Hippocampal formation (tissue), 2 donors: ENCODE results near the gene CHMP3.
"Not testable (repeated sequence)": the region's sequence is repeated elsewhere in the genome, so short reads cannot be mapped to it uniquely, and the experiment has no call there.

Source experiments
- DNase-seq, 2 donors: peaks; one replicate each; lab custom pipeline; 2025; lab: John Stamatoyannopoulos, UW

CHMP3 gene

DNA sequence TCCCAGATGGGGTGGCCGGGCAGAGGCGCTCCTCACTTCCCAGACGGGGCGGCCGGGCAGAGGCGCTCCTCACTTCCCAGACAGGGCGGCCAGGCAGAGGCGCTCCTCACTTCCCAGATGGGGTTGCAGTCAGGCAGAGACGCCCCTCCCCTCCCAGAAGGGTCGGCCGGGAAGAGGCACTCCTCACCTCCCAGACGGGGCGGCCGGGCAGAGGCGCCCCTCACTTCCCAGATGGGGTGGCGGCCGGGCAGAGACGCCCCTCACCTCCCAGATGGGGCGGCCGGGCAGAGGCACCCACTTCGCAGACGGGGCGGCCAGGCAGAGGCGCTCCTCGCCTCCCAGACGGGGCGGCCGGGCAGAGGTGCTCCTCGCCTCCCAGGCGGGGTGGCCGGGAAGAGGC, 13.8 kb downstream of the CHMP3 start:
- DNase-seq: not testable (repeated sequence)

DNA sequence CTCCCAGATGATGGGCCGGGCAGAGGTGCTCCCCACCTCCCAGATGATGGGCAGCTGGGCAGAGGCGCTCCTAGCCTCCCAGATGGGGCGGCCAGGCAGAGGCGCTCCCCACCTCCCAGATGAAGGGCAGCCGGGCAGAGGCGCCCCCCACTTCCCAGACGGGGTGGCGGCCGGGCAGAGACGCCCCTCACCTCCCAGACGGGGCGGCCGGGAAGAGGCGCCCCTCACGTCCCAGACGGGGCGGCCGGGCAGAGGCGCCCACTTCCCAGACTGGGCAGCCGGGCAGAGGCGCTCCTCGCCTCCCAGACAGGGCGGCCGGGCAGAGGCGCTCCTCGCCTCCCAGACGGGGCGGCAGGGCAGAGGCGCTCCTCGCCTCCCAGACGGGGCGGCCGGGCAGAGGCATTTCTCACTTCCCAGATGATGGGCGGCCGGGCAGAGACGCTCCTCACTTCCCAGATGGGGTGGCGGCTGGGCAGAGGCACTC, 14.3 kb downstream of the CHMP3 start:
- DNase-seq: not testable (repeated sequence)

DNA sequence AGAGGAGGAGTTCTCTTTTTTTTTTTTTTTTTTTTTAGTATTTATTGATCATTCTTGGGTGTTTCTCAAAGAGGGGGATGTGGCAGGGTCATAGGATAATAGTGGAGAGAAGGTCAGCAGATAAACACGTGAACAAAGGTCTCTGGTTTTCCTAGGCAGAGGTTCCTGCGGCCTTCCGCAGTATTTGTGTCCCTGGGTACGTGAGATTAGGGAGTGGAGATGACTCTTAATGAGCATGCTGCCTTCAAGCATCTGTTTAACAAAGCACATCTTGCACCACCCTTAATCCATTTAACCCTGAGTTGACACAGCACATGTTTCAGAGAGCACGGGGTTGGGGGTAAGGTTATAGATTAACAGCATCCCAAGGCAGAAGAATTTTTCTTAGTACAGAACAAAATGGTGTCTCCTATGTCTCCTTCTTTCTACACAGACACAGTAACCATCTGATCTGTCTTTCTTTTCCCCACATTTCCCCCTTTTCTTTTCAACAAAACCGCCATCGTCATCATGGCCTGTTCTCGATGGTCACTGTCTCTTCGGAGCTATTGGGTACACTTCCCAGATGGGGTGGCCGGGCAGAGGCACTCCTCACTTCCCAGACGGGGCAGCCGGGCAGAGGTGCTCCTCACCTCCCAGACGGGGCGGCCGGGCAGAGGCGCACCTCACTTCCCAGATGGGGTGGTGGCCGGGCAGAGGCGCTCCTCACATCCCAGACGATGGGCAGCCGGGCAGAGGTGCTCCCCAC, 14.9 kb downstream of the CHMP3 start:
- DNase-seq: not testable (repeated sequence)

DNA sequence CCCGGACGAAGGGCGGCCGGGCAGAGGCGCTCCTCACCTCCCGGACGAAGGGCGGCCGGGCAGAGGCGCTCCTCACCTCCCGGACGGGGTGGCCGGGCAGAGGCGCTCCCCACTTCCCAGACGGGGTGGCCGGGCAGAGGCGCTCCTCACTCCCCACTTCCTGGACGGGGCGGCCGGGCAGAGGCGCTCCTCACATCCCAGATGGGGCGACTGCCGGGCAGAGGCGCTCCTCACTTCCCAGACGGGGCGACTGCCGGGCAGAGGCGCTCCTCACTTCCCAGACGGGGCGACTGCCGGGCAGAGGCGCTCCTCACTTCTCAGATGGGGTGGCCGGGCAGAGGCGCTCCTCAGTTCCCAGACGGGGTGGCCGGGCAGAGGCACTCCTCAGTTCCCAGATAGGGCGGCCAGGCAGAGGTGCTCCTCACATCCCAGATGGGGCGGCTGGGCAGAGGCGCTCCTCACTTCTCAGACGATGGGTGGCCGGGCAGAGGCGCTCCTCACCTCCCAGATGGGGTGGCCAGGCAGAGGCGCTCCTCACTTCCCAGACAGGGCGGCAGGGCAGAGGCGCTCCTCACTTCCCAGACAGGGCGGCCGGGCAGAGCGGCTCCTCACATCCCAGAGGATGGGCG, 17.8 kb downstream of the CHMP3 start:
- not testable (repeated sequence) for DNase-seq

DNA sequence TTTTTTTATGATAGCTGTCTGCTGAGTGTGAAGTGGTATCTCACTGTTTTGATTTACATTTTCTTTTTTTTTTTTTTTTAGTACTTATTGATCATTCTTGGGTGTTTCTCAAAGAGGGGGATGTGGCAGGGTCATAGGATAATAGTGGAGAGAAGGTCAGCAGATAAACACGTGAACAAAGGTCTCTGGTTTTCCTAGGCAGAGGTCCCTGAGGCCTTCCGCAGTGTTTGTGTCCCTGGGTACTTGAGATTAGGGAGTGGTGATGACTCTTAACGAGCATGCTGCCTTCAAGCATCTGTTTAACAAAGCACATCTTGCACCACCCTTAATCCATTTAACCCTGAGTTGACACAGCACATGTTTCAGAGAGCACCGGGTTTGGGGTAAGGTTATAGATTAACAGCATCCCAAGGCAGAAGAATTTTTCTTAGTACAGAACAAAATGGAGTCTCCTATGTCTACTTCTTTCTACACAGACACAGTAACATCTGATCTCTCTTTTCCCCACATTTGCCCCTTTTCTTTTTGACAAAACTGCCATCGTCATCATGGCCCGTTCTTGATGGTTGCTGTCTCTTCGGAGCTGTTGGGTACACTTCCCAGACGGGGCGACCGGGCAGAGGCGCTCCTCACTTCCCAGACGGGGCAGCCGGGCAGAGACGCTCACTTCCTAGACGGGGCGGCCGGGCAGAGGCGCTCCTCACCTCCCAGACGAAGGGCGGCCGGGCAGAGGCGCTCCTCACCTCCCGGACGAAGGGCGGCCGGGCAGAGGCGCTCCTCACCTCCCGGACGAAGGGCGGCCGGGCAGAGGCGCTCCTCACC, 18.8 kb downstream of the CHMP3 start:
- not testable (repeated sequence) for DNase-seq

DNA sequence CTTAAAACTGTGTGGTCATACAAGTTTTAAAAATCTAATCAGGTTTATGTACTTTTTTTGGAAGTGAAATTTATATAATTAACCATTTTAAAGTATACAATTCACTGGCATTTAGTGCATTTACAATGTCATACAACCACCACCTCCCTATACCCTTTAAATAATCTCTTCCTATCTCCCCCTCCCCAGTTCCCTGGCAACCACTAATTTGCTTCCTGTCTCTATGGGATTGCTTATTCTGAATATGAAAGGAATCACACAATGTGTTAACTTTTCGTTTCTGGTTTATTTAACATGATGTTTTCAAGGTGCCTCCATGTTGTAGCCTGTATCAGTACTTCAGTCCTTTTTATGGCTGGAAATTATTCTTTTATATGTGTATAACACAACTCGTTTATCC, 19.4 kb downstream of the CHMP3 start:
- DNase-seq: no peak

DNA sequence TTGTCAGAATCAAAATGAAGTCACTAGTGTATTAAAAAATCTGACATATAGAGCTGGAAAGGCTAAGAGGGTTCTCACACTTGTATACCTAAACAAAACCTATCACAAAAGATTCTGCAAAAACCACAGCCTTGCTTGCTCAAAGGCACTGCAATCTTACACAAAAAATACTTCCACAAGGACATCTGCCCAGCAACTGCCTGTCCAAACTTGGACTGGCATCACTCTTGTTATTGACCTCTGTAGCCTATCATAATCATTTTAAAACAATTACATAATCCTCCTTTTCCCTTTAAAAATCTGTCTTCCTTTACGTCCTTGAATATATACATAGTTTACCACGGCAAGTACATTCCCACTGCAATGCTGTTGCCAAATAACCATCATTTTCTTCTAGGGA, 19.9 kb downstream of the CHMP3 start:
- DNase-seq: no peak

DNA sequence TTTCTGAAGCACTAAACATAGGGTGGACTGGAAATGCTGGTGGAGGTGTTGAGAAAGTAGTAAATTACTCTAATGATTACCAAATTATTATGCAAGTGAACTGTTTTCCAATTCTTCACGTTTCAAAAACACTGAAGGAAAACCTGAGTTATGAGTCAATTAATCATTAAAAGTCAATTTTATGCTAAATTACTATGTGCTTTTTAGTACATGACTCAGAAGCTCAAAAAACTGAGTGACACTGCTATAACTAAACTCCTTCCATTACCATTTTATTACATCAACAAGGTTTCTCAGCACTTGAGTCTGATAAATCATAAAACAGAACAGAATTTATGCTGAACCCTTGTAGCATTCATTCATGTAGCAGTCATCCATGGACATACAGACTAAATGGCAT, 20.4 kb downstream of the CHMP3 start:
- no peak for DNase-seq

DNA sequence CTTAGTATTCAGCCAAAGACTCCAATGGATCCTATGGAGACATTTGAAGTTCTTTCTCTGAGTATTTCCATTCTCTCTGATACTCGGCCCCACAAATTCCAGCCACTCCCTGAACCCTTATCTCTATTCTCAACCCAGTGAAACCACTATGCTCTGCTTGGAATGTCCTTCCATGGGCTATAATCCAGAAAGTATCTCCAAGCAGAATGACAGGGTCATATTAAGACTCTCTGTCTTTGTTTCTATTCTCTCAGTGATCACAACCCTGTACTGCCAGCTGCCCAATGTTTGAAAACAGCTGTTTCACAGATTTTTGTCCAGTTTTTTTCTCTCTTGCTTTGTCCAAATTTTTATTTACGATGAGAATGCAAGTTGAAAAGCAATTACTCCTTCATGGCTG, 21.9 kb downstream of the CHMP3 start:
- no peak for DNase-seq

DNA sequence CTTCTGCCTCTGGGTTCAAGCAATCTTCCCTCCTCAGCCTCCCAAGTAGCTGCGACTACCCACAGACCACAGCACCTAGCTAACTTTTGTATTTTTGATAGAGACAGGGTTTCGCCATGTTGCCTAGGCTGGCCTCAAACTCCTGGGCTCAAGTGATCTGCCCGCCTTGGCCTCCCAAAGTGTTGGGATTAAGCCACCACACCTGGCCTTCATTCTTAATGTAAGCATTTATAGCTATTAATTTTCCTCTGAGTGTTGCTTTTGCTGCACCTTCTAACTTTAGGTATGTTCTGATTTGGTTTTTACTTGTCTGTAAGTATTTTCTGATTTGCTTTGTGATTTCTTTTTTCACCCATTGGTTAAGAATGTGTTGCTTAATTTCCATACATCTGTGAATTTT, 29.7 kb downstream of the CHMP3 start:
- no peak for DNase-seq

DNA sequence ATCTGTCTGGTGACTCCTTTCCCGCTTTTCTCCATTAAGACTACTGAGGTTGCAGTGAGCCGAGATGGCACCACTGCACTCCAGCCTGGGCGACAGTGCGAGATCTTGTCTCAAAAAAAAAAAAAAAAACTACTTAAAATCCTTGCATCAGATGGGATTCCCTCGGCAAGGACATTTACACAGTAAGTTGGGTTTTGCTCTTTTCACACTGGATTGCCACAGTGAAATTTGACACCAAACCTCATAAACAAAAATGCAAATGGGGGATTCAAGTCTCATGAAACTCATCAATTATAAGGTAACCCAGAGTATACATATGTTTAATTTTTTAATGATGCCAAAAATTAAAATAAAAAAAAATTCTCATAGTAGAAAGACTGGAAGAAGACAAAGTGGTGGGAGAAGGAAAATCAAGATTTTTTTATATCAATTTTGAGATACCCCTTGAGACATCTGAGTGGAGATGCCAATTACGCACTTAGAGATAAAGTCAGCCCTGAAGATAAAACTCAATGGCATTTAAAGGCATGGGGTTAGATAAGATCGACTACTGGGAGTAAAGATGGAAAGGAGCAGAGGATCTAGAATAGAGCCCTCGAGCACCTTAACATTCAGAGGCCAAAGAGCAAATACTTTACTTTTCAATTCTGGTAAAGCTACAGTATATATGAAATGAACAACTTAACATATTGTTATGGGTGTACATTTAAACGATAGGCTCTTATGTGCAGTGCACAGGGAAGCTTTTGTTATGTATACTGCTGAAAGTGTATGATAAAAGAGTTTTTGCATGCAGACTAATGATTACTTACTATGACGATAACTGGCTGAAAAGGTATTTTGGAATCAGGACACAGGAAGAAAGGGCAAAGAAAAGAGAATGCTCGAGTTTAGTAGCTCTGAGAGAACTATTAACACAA, 37.6 kb downstream of the CHMP3 start:
- DNase-seq: no peak

DNA sequence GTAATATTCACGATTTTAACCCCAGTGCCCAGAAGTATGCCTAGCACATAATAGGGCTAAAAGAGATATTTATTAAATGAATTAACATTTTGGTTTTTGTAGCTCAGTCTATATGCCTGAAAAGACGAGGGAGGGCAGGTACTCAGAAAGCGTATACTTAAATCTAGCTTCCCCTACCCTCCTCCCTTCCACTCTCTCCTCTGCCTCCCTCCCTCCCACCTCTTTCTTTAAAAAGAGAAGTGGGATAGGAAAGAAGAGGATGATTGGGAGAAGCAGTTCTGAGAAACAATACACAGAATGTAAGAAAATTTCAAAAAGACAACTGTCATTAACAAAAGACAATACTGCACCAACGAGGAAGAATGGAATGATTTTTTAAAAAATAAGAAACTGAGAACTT, 39.8 kb downstream of the CHMP3 start:
- no peak for DNase-seq

DNA sequence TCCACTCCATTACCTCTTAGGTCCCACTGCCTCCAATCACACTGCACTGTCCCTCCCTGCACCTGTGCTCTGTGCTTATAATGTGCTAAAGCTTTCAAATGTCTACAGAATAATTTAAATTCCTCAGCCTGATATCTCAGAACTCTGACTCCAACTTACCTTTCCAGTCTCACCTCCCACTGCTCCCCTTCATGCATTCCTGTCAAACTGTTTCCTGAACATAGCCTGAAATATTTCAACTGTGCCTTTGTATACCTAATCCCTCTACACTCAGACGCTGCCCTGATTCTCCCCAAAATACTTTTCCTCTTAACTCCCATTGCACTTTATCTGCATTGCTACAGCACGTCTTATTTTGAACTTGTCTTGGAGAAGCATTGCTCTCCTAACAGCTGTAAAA, 40.5 kb downstream of the CHMP3 start:
- no peak for DNase-seq

DNA sequence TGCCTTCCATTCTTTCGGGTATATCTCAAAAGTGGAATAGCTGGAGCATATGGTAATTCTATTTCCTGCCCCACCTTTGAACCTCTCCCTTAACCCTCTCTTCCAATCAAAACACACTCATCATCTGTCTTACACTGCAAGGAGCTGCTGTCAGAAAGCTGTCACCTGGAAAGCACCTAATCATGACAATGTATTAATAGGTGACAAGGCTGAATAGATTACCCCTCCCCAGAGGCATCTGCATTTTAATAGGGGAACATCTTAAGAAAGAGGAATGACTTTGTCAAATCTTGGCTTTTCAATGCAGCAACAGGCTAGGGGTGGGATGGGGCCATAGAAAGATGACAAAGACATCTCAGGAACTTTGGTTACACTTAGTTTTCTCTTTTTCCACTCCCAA, 41.3 kb downstream of the CHMP3 start:
- no peak for DNase-seq

DNA sequence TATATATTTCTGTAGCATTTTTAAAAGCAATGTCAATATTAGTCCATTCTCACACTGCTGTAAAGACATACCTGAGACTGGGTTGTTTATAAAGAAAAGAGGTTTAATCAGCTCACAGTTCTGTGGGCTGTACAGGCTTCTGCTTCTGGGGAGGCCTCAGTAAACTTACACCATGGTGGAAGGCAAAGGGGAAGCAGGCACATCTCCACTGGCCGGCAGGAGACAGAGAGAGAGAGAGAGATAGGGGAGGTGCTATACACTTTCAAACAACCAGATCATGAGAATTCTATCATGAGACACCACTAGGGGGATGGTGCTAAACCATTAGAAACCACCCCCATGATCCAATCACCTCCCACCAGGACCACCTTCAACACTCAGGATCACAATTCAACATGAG, 43.1 kb downstream of the CHMP3 start:
- DNase-seq: no peak

DNA sequence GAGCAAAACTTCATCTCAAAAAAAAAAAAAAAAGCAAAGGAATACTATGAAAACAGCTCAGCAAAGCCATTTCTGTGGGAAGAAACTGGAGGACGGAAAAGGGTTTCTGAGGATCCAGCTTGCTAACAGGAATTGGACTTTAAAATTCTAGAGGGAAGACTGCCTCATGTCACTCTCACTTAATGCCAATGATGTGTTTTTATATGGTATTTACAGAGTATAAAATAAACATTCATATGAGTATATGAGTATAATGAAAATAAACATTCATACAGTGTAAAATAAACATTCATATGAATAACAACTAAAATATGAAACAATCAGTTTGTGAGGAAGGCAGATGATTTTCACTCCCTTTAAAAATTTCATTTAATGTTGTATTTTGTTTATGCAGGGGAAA, 43.9 kb downstream of the CHMP3 start:
- no peak for DNase-seq

DNA sequence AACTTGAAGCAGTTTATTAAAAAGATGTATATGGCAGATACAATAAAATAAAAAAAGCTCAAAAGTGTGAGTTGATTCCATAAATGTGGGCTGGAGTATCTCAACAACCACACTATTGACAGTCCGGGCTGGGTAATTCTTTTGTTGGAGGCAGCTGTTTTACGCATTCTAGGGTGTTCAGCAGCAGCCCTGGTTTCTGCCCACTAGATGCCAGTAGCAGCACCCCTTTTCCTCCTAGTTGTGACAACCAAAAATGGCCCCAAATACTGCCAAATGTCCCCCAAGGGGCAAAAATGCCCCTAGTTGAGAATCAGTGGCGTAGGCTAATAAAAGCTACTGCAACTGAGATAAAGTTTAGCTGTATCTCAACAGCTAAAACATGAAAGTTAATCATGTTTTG, 44.8 kb downstream of the CHMP3 start:
- DNase-seq: peak; percentile 33 to 52

DNA sequence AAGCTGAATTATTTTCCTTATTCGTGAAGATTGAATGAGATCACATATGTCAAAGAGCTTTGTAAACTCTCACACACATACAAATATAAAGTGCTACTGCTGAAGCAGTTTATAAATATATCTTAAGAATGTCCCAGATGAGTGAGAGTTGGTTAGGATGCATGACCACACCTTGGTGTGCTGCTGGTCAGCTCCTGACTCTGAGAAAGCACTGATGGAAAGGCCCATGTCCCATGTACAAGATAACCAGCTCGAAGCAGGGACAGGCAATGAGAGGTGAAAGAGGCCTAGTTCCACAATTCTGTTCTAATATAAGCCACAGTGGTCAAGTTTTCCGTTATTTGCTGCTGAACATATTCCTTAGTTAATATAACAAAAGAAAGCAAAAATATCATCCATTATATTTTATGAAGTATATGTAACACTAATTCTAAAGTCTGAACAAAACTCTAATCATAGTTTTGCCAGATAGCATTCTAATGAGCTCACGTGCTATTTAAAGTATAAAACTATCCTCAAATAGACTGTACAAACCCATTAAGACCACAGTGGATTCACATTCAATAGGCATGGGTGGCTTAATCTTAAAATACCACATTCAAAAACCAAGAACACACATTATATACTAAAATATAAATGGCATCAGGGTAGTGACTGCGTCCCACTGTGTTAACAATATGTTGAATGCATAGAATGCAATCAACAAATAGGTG, 49.1 kb downstream of the CHMP3 start:
- DNase-seq: no peak

DNA sequence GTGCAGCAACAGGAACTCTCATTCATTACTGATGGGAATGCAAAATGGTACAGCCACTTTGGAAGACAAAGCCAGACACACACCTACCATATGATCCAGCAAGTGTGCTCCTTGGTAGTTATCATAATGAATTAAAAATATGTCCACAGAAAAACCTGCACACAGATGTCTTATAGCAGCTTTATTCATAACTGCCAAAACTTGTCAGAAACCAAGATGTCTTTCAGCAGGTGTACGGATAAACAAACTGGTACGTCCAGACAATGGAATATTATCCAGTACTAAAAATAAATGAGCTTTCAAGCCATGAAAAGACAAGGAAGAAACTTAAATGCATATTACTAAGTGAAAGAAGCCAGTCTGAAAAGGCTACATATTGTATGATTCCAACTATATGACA, 50.4 kb downstream of the CHMP3 start:
- DNase-seq: no peak

DNA sequence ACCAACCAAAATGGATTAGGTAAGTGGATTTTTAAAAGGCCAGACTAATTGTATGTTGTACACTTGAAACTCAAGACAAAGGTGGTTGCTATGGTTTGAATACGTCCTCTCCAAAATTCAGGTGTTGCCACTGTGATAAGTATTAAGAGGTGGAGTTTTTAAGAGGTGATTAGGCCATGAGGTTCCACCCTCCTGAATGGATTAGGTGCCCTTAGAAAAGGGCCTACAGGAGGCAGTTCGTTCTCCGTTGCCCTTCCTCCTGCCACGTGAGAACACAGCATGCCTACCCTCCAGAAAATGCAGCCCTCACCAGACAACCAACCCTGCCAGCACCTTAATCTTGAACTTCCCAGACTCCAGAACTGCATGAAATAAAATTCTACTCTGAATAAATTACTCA, 51.2 kb downstream of the CHMP3 start:
- no peak for DNase-seq

DNA sequence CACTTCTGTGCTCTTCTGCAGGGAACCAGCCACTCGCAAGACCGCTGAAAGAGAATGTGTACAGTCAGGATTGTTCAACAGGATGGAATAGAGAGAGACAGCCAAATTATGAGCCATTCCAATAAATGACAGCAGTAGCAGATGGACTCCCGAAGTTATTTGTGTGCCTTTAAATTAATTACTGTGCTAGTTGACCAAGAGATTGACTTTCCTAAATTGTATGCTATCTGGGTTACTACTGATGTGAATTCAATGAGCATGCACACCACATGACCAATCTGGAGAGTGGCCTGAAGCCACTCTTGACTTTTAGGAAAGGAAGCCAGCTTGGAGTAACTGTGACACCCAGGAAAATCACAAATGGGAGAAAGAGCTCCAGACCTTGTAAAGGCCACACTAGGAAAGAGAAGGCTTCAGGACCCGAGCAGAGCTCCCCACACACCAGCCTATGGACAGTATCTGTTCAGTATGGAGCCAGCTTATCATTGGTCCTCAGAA, 52.8 kb downstream of the CHMP3 start:
- no peak for DNase-seq
